Activated CD8-positive, alpha-beta memory T cell treated with anti-CD3 and anti-CD28 coated beads for 4 hours (primary cell): ENCODE measurements around the gene STAC.

Source experiments
- DNase-seq, 2 donors: peaks; one replicate each; pipeline ENCODE4 v3.0.0-alpha.2; 2020; ENCODE audit warnings: low read depth in 2 of 2

STAC gene

GRCh38 chr3:36380221-36381031 is at the start of gene STAC:
Gene STAC (plus strand): TSS chr3:36380504. CDS start chr3:36380644, 140 bp downstream.
- DNase-seq = no peak

- DNase-seq = no peak
Observed at GRCh38 chr3:36332139-36332538, 48.2 kb upstream of the STAC start.

GRCh38 chr3:36362216-36362615 is 18.1 kb upstream of the STAC start:
- no peak for DNase-seq

- DNase-seq = no peak
Observed at GRCh38 chr3:36362973-36363372, 17.3 kb upstream of the STAC start.

GRCh38 chr3:36364260-36364659 is 16.0 kb upstream of the STAC start:
- no peak for DNase-seq

- DNase-seq = no peak
Observed at GRCh38 chr3:36365829-36366228, 14.5 kb upstream of the STAC start.

GRCh38 chr3:36366308-36366707 is 14.0 kb upstream of the STAC start:
- DNase-seq = no peak

- no peak for DNase-seq
Observed at GRCh38 chr3:36367912-36368573, 12.3 kb upstream of the STAC start.

GRCh38 chr3:36372534-36372935 is 7.8 kb upstream of the STAC start:
- DNase-seq = no peak

GRCh38 chr3:36373084-36373483 is 7.2 kb upstream of the STAC start:
- DNase-seq = no peak

- no peak for DNase-seq
Observed at GRCh38 chr3:36373666-36374065, 6.6 kb upstream of the STAC start.

GRCh38 chr3:36379872-36380220 is 458 bp upstream of the STAC start:
- no peak for DNase-seq

GRCh38 chr3:36381311-36381956 is 1.1 kb downstream of the STAC start:
- no peak for DNase-seq

GRCh38 chr3:36393563-36393962 is 13.3 kb downstream of the STAC start:
- no peak for DNase-seq

GRCh38 chr3:36394176-36394575 is 13.9 kb downstream of the STAC start:
- DNase-seq = no peak

- no peak for DNase-seq
Observed at GRCh38 chr3:36397841-36398240, 17.5 kb downstream of the STAC start.

GRCh38 chr3:36399933-36400332 is 19.6 kb downstream of the STAC start:
- DNase-seq = no peak

- DNase-seq = no peak
Observed at GRCh38 chr3:36401056-36401455, 20.8 kb downstream of the STAC start.

GRCh38 chr3:36403661-36404060 is 23.4 kb downstream of the STAC start:
- DNase-seq = no peak

- no peak for DNase-seq
Observed at GRCh38 chr3:36405190-36405589, 24.9 kb downstream of the STAC start.

GRCh38 chr3:36408146-36408545 is 27.8 kb downstream of the STAC start:
- DNase-seq = no peak

- no peak for DNase-seq
Observed at GRCh38 chr3:36409862-36410261, 29.6 kb downstream of the STAC start.

- no peak for DNase-seq
Observed at GRCh38 chr3:36411587-36411986, 31.3 kb downstream of the STAC start.
